Liver (tissue), 9 donors: ENCODE measurements around the gene MROH9. TPM values are rescaled to one million over a fixed set of nuclear protein-coding genes. Genes with fewer than 3 reads are reported as not detected.
A peak's percentile ranks its signal among the peaks of the same experiment; 100 is the strongest.

Experiments
- DNase-seq: peaks from one replicate; pipeline ENCODE4 v3.0.0-alpha.2; 2017; ENCODE audit warnings: low spot score
- H3K27ac ChIP-seq, 2 donors: one replicate each; pipeline ENCODE4 v1.7.0; 2013; ENCODE audit warnings: inconsistent platforms in 2 of 2, low read length in 2 of 2, control low read depth in 1 of 2, low read depth in 1 of 2, mild to moderate bottlenecking in 1 of 2
- H3K27me3 ChIP-seq, 4 donors: one replicate each; pipeline versions ENCODE4 v1.6.1 to v1.7.0; 2013; ENCODE audit warnings: low read length in 3 of 4, inconsistent platforms in 1 of 4, mild to moderate bottlenecking in 1 of 4, moderate library complexity in 1 of 4; ENCODE audit not compliant: control insufficient read depth in 4 of 4, insufficient read depth in 4 of 4
- H3K36me3 ChIP-seq, 4 donors: one replicate each; pipeline versions ENCODE4 v1.6.1 to v1.7.0; 2013; ENCODE audit warnings: low read length in 3 of 4, mild to moderate bottlenecking in 3 of 4, low read depth in 1 of 4, moderate library complexity in 1 of 4; ENCODE audit not compliant: control insufficient read depth in 4 of 4, insufficient read depth in 3 of 4
- H3K4me1 ChIP-seq, 4 donors: one replicate each; pipeline versions ENCODE4 v1.6.1 to v1.7.0; 2013; ENCODE audit warnings: low read length in 3 of 4, mild to moderate bottlenecking in 3 of 4, moderate library complexity in 1 of 4; ENCODE audit not compliant: control insufficient read depth in 4 of 4, insufficient read depth in 4 of 4
- H3K4me3 ChIP-seq, 3 donors: one replicate each; pipeline versions ENCODE4 v1.6.1 to v1.7.0; 2013; ENCODE audit warnings: low read length in 3 of 3, control low read depth in 1 of 3, low read depth in 1 of 3, mild to moderate bottlenecking in 1 of 3
- H3K9ac ChIP-seq, 2 donors: one replicate each; pipeline ENCODE4 v1.7.0; 2013; ENCODE audit warnings: low read length in 2 of 2, mild to moderate bottlenecking in 2 of 2, moderate library complexity in 2 of 2, control low read depth in 1 of 2, low read depth in 1 of 2
- H3K9me3 ChIP-seq, 4 donors: one replicate each; pipeline versions ENCODE4 v1.6.1 to v1.7.0; 2013; ENCODE audit warnings: low read length in 3 of 4; ENCODE audit not compliant: control insufficient read depth in 4 of 4
- ATF3 ChIP-seq: IDR thresholded peaks from 2 replicates; pipeline ENCODE4 v1.6.1; 2016; ENCODE audit warnings: antibody characterized with exemption
- CTCF ChIP-seq: fragments of 150-350 bp; IDR thresholded peaks from 2 replicates; pipeline ENCODE4 v1.5.1; 2017; ENCODE audit warnings: improper control_type of control experiment, low read depth, low read length; ENCODE audit not compliant: missing input control
- EGR1 ChIP-seq, 2 donors: IDR thresholded peaks; 2 replicates each; pipeline ENCODE4 v1.6.1; 2016 to 2018; ENCODE audit warnings: antibody characterized with exemption in 2 of 2, low read depth in 2 of 2
- FOXA1 ChIP-seq: IDR thresholded peaks from 2 replicates; pipeline ENCODE4 v1.6.1; 2016; ENCODE audit warnings: antibody characterized with exemption
- GABPA ChIP-seq, 2 donors: IDR thresholded peaks in 1 of 2; conservative IDR thresholded peaks in 1 of 2; 2 replicates each; pipeline ENCODE4 v1.6.1; 2016; ENCODE audit warnings: antibody characterized with exemption in 2 of 2, mild to moderate bottlenecking in 1 of 2, moderate library complexity in 1 of 2
- HNF4A ChIP-seq, 2 donors: conservative IDR thresholded peaks; 2 replicates each; pipeline ENCODE4 v1.6.1; 2016; ENCODE audit warnings: antibody characterized with exemption in 2 of 2, mild to moderate bottlenecking in 2 of 2
- HNF4G ChIP-seq: IDR thresholded peaks from 2 replicates; pipeline ENCODE4 v1.6.1; 2016; ENCODE audit warnings: antibody characterized with exemption
- JUND ChIP-seq, 2 donors: IDR thresholded peaks; 2 replicates each; pipeline ENCODE4 v1.6.1; 2016; ENCODE audit warnings: antibody characterized with exemption in 2 of 2
- MAX ChIP-seq: IDR thresholded peaks from 2 replicates; pipeline ENCODE4 v1.6.1; 2016; ENCODE audit warnings: antibody characterized with exemption
- NR2F2 ChIP-seq: IDR thresholded peaks from 2 replicates; pipeline ENCODE4 v1.6.1; 2016; ENCODE audit warnings: antibody characterized with exemption
- RAD21 ChIP-seq, 2 donors: IDR thresholded peaks; 2 replicates each; pipeline ENCODE4 v1.6.1; 2016; ENCODE audit warnings: antibody characterized with exemption in 2 of 2, mild to moderate bottlenecking in 2 of 2
- RXRA ChIP-seq, 2 donors: IDR thresholded peaks; 2 replicates each; pipeline ENCODE4 v1.6.1; 2017 to 2018; ENCODE audit warnings: antibody characterized with exemption in 2 of 2, mild to moderate bottlenecking in 1 of 2
- SP1 ChIP-seq: IDR thresholded peaks from 2 replicates; pipeline ENCODE4 v1.6.1; 2018; ENCODE audit warnings: antibody characterized with exemption, mild to moderate bottlenecking
- TAF1 ChIP-seq: conservative IDR thresholded peaks from 2 replicates; pipeline ENCODE4 v1.6.1; 2016; ENCODE audit warnings: antibody characterized with exemption, mild to moderate bottlenecking
- YY1 ChIP-seq: IDR thresholded peaks from 2 replicates; pipeline ENCODE4 v1.6.1; 2016; ENCODE audit warnings: antibody characterized with exemption, mild to moderate bottlenecking
- WGBS: extraction: QIAGEN DNeasy Blood & Tissue Kit; methylation state at CpG from one replicate; pipeline ENCODE4 v1.1.7; 2013; 5-methylcytosine and 5-hydroxymethylcytosine counted together
- polyA plus RNA-seq, 2 donors: library from polyadenylated mRNA; stranded (reverse) in 1 of 2; unstranded in 1 of 2; fragments of 200-250 nt in 1 of 2; fragments of >200 nt in 1 of 2; fragmentation: Nextera tagmentation in 1 of 2; extraction: Ambion mirVana in 1 of 2; gene quantifications; one replicate each; pipeline versions ENCODE4 v1.2.1 to v1.2.3, GENCODE V29; 2013 to 2015
- total RNA-seq, 2 donors: library from RNA; depleted of rRNA; stranded (reverse); fragments of >200 nt; gene quantifications; one replicate each; pipeline ENCODE4 v1.2.3, GENCODE V29; 2014
- TF ChIP-seq, protein P1 (sequence below): IDR thresholded peaks from 2 replicates; pipeline ENCODE4 v1.6.1; 2016; ENCODE audit warnings: antibody characterized with exemption
- donor health status: healthy.
- donor health status: healthy.
- donor health status: healthy.
- donor health status: healthy.
- donor health status: healthy.

MROH9 gene
- total and polyA plus RNA-seq, 4 donors = not detected

- Histone ChIP-seq H3K9me3 (no peaks in the 10 kb centered on the region), H3K4me3 (no peak overlapping the region), H3K27ac (peak overlapping the region; percentile 61 to 78), H3K4me1 (peaks cover 2 to 51% (median 47%) of the 10 kb centered on the region in 4 donors), H3K36me3 (no peaks in the 10 kb centered on the region), H3K27me3 (no peaks in the 10 kb centered on the region), H3K9ac (peak overlapping the region in 1 of 2 donors; percentile 45)
- no peak for DNase-seq
- WGBS = 25% methylated on average over 7 of the region's 7 CpGs
- no peak for TF ChIP-seq FOXA1
- TF ChIP-seq CTCF = no peak
- no peak for TF ChIP-seq ATF3
- peak; percentile 56 for TF ChIP-seq YY1
- peak; percentile 35 for TF ChIP-seq MAX
- no peak for TF ChIP-seq EGR1 (IDR thresholded peaks at IDR 0.05; ENCODE audit: low read depth in 2 of 2)
- TF ChIP-seq HNF4G = peak; percentile 11
- no peak for TF ChIP-seq GABPA (IDR thresholded peaks at IDR 0.05 in 1 of 2, conservative IDR thresholded peaks at IDR 0.05 in 1 of 2)
- TF ChIP-seq RXRA (IDR thresholded peaks at IDR 0.05) = peak in 1 of 2 donors; percentile 44
- TF ChIP-seq HNF4A (conservative IDR thresholded peaks at IDR 0.05) = peak; percentile 54 to 56
- TF ChIP-seq RAD21 (IDR thresholded peaks at IDR 0.05) = no peak
- TF ChIP-seq, protein P1, sequence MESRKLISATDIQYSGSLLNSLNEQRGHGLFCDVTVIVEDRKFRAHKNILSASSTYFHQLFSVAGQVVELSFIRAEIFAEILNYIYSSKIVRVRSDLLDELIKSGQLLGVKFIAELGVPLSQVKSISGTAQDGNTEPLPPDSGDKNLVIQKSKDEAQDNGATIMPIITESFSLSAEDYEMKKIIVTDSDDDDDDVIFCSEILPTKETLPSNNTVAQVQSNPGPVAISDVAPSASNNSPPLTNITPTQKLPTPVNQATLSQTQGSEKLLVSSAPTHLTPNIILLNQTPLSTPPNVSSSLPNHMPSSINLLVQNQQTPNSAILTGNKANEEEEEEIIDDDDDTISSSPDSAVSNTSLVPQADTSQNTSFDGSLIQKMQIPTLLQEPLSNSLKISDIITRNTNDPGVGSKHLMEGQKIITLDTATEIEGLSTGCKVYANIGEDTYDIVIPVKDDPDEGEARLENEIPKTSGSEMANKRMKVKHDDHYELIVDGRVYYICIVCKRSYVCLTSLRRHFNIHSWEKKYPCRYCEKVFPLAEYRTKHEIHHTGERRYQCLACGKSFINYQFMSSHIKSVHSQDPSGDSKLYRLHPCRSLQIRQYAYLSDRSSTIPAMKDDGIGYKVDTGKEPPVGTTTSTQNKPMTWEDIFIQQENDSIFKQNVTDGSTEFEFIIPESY = no peak
- TF ChIP-seq NR2F2 = no peak
- TF ChIP-seq JUND (IDR thresholded peaks at IDR 0.05) = no peak
- TF ChIP-seq SP1 = peak; percentile 28
Measured at GRCh38 chr1:171081763-171082201, 146.4 kb downstream of the MROH9 start.

DNA sequence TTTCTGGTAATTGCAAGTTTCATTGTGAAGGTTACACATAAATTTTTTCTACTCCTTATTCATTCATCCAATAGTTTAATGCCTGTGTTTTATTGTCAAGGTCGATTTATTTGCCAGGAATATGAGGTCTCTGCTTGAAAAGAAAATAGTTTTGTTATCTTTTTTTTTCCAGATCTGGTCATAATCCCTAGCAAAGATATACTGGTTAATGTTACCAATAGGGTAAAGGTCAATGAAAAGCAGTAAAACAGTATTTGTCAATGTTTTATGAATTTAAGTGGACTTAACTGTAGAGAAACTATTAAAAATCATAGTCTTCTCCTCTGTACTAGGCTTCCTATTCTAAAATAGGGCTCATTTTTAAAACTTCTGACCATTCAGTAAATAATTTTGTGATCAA is 147.3 kb downstream of the MROH9 start:
- peak overlapping the region; percentile 61 to 78 for H3K27ac ChIP-seq

More for the DNA sequence above, 147.3 kb downstream of the MROH9 start:
- Histone ChIP-seq H3K27me3 (no peaks in the 10 kb centered on the region), H3K9ac (peak overlapping the region in 1 of 2 donors; percentile 4), H3K4me1 (peaks cover 2 to 55% (median 51%) of the 10 kb centered on the region in 4 donors), H3K36me3 (no peaks in the 10 kb centered on the region), H3K4me3 (no peak overlapping the region), H3K9me3 (no peaks in the 10 kb centered on the region)
- DNase-seq = no peak
- WGBS = 18% methylated on average over 1 of the region's 1 CpG
- peak; percentile 16 for TF ChIP-seq TAF1
- TF ChIP-seq FOXA1 = no peak
